Stimulated activated CD8-positive, alpha-beta memory T cell treated with anti-CD3 and anti-CD28 coated beads, Interleukin-4, amount 100 ng/mL, for 24 hours (primary cell): ENCODE measurements around the gene FTL.

Source experiments
- DNase-seq: peaks from one replicate; pipeline ENCODE4 v3.0.0-alpha.2; 2020; ENCODE audit warnings: low read depth

Gene FTL

DNA sequence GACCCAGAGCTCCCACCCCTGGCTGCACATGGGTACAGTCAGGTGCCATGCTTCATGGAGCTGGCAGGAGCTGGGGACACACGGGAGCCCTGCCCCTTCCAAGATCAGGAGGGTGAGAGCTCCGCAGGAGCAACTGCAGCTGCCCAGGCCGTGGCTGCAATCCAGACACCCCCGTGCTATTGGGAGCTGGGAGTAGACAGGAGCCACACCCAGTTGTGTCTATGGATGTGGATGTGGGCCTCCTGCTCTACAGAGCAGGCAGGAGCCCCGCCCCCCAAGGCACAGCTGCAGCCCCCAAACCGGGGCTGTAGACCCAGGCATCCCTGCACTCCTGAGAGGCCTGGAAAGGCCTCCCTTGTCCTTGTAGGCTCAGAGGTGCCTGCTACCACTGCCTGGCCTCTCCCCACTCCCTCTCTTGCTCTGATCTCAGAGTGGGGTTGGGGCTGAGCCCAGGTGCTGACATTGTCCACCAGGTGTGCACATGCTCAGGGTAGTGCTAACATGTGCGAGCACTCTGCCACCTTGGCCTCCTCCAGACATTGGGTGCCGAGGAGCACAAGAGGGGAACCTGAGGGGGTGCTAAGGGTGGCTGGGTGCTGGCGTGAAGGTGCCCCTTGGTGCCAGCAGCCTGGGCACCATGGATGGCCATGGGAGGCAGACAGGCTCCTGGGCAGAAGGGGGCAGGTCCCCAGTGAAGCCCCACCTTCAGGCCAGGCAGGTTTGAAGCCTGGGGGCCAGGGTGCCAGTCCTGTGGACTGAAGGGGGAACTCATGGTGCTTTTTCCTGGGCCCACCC lies 18.4 kb upstream of the FTL start:
- DNase-seq = no peak

DNA sequence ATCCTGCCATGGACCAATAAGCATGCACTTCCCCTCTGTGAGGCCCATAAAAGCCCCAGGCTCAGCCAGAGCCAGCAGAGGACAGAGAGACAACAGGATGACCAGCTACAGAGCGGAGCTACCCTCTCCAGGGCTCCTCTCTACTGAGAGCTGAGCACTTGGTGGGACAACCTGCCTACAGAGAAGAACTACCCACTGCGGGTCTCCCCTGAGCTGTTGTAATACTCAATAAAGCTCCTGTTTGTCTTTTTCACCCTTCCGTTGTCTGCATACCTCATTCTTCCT lies 17.9 kb upstream of the FTL start:
- no peak for DNase-seq

DNA sequence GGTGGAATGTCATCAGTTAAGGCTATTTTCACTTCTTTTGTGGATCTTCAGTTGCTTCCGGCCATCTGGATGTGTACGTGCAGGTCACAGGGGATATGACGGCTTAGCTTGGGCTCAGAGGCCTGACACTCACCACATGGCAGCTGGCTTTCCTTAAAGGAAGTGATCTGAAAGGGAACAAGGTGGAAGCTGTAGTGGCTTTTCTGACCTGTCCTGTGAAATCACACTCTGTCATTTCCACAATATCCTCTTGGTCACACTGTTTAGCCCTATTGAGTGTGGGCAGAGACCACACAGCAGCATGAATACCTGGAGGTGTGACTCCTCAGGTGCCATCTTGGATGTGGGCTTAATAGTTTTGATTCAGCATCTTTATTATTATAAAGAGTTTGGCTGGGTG lies 14.9 kb upstream of the FTL start:
- DNase-seq = no peak

DNA sequence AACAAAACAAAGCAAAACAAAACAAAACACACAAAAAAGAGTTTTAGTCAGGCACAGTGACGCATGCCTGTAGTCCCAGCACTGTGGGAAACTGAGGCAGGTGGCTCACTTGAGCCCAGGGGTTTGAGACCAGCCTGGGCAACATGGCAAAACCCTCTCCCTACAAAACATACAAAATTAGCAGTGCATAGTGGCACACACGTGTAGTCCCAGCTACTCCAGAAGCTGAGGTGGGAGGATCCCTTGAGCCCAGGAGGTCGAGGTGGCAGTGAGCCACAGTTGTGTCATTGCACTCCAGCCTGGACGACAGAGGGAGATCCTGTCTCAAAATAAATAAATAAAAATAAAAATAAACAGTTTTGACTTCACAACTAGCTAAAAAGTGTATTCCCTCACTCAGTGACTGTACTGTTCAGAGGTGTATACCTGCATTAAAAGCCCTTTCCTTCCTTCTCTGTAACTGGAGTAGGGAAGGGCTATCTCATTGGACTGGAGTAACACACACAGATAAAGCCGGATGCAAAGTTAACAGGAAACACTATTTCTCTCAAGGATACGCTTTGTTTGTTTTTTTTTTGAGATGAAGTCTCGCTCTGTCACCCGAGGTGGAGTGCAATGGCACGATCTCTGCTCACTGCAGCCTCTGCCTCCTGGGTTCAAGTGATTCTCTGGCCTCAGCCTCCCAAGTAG lies 14.1 kb upstream of the FTL start:
- DNase-seq = no peak

DNA sequence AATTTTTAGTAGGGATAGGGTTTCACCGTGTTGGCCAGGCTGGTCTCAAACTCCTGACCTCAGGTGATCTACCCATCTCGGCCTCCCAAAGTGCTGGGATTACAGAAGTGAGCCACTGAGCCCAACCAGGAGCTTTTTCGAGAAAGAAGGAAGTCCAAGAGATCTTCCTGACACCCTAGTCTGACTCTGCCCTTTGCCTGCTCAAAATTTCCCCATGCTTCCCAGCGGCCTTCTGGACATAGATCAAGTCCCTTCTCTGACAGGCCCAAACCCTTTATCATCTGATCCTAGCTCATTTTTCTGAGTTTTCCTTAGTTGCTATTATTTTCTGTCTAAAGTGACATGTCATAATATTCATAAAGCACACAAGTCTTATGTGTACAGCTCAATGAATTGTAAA lies 12.0 kb upstream of the FTL start:
- no peak for DNase-seq

DNA sequence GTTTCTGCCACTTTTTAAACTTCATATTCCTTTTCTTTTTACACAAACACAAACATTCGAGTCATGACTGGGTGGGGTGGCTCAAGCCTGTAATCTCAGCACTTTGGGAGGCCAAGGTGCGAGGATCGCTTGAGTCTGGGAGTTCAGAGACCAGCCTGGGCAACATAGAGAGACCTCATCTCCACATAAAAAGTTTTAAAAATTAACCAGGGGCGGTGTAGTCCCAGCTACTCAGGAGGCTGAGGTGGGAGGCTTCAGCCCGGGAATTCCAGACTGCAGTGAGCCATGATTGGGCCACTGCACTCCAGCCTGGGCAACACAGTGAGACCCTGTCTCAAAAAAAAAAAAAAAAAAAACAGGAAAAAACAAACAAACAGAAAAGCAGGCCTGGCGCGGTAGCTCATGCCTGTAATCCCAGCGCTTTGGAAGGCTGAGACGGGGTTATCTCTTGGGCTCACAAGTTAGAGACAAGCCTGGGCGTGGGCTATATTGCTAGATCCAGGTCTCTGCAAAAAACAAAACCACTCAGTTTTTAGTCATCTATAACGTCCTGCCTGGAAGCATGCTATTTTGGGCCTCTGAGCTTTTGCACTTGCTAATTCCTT lies 11.0 kb upstream of the FTL start:
- no peak for DNase-seq

DNA sequence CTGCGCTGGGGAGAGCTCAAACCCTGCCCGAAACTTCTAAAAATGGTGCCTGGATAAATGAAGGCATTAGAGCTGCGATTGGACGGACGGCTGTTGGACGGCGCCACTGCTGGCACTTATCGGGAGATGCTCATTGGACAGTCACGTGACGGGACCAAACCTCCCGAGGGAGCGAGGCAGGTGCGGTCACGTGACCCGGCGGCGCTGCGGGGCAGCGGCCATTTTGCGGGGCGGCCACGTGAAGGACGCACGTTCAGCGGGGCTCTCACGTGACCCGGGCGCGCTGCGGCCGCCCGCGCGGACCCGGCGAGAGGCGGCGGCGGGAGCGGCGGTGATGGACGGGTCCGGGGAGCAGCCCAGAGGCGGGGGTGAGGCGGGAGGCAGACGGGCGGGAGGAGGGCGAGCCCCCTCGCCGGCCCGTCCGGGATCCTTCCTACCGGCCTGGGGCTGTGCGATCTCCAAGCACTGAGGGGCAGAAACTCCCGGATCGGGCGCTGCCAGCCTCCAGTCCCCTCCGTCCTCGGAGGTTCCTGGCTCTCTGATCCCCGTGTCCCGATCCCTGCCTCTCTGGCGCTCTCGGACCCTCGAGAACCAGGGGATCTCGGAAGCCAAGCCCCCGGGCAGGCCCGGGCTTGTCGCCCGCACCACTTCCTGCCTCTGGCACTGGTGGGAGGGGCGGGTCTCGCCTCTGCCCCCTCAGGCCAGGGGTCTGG lies 10.4 kb upstream of the FTL start, which contains the start of gene BAX:
BAX (plus strand) TSS at position 281 of the 713 bp plus-strand sequence; CDS start at position 335, 54 bp downstream.
- DNase-seq = peak; percentile 94

DNA sequence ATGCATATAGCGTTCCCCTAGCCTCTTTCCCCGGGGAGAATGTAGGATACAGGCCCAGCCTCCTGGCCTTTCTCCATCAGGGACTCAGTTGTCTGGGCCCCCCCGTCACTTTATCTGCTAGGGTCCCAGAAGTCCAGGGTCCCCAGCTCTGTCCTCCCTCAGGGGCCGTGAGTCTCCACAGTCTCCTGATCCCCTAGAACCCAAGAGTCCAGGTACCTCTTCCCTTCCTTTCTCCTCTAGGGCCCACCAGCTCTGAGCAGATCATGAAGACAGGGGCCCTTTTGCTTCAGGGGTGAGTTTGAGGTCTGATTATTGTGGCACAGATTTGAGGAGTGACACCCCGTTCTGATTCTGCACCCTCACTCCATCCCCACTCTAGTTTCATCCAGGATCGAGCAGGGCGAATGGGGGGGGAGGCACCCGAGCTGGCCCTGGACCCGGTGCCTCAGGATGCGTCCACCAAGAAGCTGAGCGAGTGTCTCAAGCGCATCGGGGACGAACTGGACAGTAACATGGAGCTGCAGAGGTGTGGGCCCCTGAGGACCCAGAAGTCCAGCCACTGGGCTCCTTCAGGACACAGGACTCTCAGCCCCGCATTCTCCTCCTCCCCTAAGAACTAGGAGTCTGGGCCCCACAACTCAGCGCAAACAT lies 9.7 kb upstream of the FTL start:
- no peak for DNase-seq

DNA sequence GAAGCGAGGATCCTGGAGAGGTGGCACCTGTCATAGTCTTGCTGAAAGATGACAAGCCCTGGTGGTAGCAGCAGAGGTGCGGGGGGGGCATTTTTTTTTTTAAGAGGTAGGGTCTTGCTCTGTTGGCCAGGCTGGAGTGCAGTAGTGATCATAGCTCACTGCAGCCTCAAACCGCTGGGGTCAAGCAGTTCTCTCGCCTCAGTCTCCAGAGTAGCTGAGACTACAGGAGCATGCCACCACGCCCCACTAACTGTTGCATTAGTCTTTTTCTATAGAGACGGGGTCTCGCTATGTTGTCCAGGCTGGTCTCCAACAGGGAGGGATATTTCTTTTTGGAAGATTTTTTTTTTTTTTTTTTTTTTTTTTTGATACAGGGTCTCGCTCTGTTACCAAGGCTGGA lies 7.1 kb upstream of the FTL start:
- no peak for DNase-seq

DNA sequence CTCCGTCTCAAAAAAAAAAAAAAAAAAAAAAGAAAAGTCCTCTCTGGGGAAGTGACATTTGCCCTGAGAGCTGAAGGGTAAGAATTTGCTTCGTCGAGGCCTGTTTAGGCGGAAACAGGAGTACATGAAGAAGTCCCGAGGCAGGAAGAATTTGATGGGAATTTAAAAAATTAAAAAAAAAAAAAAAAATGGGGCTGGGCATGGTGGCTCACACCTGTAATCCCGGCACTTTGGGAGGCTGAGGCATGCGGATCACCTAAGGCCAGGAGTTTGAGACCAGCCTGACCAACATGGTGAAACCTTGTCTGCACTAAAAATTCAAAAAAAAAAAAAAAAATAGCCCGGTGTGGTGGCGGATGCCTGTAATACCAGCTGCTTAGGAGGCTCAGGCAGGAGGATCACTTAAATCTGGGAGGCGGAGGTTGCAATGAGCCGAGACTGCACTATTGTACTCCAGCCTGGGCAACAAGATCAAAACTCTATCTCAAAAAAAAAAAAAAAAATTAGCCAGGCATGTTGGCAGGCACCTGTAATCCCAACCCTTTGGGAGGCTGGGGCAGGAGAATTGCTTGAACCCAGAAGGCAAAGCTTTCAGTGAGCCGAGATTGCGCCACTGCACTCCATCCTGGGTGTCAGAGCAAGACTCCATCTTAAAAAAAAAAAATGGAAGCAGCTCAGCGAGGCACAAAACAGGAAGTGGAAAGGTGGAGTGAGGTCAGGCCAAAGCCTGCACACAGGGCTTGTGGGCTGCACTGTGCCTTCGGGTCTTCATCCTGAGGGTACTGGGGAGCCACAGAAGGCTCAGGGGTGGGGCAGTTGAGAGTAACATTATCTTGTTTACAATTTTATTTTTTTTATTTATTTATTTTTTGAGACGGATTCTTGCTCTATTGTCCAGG lies 5.5 kb upstream of the FTL start:
- no peak for DNase-seq

DNA sequence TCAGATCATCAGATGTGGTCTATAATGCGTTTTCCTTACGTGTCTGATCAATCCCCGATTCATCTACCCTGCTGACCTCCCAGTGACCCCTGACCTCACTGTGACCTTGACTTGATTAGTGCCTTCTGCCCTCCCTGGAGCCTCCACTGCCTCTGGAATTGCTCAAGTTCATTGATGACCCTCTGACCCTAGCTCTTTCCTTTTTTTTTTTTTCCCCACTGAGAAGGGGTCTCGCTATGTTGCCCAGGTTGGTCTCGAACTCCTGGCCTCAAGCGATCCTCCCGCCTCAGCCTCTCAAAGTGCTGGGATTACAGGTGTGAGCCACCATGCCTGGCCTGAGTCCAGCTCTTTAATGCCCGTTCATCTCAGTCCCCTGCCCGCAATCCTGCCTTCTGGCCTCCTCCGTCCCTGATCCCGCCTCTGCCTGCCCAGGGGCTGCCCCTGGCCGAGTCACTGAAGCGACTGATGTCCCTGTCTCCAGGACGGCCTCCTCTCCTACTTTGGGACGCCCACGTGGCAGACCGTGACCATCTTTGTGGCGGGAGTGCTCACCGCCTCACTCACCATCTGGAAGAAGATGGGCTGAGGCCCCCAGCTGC lies 4.0 kb upstream of the FTL start:
- DNase-seq = no peak

DNA sequence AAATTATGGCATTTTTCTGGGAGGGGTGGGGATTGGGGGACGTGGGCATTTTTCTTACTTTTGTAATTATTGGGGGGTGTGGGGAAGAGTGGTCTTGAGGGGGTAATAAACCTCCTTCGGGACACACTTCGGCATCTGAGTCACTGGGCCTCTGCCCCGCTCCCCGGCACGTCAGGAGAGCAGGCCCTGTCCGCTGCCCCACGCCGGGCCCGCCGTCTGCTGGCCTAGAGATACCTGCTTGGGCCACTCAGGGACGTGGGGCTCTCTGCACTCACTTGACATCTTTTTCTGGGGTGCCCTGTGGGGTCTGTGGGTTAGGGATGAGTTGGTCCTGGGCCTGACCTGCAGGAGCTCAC lies 3.5 kb upstream of the FTL start:
- no peak for DNase-seq

DNA sequence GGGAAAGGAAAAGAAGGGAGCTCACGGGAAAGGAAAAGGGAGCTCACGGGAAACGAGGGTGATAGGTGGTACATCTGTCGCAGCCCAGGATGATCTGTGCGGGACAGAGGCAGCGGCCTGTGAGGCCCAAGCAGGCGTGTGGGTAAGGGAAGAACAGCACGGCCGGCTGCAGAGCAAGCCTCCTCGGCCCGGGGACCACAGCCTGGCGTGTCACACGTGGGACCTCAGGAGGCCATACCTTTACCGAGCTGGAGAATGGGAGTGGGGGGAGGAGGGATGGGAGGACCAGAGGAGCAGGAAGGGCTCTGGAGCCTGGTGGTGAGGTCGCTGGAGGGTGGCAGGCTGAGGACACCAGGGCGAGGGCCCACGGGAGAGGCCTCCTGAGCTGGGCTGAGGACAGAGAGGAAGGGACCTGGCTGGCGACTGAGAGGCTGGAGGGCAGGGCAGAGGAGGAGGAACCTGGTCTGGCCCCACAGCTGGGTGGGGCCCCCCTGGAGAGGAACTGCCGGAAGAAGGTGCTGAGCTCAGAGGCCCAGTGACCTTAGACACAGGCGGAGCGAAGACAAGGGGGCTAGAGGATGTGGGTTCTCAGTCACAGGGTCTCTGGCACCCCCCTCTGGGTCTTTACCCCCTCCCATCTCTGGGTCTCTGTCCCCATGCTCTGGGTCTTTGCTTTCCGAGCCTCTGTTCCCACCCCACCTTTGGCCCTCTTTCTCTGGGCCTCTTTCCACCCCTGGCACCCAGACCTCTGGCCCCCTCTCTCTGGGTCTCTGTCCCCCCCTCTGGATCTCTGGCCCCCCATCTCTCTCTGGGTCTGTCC lies 2.9 kb upstream of the FTL start:
- no peak for DNase-seq

DNA sequence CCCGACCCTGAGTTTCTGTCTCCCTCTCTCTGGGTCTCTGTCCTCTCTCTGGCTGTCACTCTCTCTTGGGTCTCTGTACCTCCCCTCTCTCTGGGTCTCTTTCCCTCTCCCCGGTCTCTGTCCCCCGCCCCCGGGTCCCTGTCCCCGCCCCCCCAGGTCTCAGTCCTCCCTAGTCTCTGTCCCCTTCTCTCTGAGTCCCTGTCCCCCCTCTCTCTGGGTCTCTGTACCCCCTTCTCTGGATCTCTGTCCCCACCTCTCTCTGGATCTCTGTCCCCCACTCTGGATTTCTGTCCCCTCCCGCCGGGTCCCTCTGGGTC lies 2.3 kb upstream of the FTL start:
- DNase-seq = no peak

DNA sequence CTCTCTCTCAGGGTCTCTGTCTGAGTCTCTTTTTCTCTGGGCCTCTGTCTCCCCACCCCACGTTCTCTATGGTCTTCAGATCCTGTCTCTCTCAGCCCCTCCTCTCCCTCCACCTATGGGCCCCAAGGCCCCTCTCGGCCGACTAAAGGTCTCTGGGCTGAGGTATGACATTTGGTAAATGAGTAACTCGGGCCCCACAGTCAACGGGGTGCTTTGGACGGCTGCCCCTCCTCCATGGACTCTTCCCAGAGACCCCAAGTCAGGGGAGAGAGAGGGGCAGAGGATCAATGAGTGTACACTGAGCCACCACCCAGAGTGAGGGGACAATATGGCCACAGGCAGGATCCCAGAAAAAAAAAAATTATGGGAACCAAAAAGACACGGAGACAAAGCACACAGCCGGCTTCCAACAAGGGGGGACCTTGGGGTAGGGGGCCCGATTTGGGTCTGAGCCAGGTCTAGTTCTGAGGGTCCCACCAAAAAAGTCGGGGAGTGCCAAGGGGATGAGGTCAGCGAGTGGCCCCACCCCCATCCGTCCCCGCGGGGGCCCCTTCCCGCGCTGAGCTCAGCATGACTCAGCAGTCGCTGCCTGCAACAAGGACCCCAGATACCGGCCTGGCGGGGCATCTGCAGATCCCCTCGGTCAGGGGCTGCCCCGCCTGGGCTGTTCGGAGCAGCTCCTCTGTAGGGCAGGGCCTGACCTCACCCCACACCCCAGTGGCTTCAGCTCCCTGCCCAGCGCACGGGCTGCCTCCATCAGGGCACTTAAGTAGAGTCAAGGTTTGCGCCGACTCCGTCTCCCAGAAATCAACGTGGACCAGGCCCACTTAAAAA lies 1.5 kb upstream of the FTL start:
- peak; percentile 66 for DNase-seq

DNA sequence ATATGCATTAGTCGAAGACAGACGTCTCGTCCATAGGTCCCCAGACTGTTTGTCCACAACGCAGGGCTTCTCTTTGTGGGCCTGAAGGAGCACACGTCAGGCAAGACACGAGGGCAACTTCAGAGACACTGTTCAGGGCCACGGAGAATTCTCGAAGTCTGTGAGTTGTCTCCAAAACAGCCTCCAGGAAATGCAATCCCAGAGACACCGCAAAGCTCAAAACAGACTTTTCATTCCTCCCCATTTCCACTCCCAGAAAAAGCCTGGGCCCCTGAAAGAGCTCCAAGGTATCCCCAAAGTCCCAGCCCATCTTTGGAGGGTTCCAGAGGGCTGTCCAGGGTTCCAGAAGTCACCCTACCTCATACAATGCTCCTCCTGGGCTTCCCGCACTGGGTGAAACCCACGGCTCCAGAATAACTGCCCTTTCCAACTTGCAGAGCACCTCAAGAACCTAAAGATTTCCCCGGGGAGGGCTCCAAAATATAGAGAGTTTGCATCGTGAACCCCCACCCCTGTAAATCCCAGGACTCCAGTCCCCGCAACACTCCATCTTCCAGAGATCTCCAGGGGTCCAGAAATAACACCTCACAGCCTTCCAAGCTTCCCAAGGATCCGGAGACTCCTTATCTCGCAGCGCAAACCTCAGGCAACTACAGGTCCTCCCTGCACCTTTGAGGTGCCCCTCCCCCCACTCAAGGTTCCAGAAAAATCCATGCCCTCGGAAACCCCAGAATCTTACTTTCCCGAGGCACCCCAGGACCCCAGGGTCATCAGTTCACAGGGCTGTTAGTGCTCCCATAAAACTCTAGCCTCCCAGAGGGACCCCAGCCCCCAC lies 687 bp upstream of the FTL start:
- DNase-seq = no peak

DNA sequence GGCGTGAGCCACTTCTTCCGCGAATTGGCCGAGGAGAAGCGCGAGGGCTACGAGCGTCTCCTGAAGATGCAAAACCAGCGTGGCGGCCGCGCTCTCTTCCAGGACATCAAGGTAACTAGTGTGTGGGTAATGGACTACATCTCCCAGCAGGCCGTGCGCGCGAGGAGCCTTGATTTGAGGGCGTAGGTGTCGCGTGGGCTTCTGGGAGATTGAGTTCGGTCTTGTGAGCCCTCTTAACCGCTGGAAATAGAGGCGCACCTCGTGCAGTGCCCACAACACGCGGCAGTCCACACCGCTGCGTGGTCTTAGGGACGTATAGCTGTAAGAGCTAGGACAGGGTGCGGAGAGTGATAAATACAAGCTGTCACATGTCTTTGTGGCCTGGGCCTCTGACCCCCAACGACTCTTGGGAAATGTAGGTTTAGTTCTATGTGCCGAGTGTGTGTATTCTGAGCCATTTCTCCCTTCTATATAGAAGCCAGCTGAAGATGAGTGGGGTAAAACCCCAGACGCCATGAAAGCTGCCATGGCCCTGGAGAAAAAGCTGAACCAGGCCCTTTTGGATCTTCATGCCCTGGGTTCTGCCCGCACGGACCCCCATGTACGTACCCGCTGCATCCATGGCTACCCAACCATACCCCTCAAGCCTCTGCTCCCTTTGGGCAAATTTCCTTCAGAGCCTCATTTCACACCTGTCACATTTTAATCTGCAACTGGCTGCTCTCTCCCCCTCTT lies 864 bp downstream of the FTL start:
- peak; percentile 82 for DNase-seq
